ENCODE results near the gene XKR3. TPM values are rescaled to one million over a fixed set of nuclear protein-coding genes. Genes with fewer than 3 reads are reported as not detected.

Gene XKR3
- total RNA-seq, 1 donor from 2014 or later, result not detected

GRCh38 chr22:16834971-16835370, 9.8 kb upstream of the XKR3 start:
- Mint-ChIP-seq H3K27me3 (no peaks in the 10 kb centered on the region), H3K9me3 (ENCODE audit: low read depth) (no peaks in the 10 kb centered on the region), H3K36me3 (ENCODE audit: insufficient read depth) (no peaks in the 10 kb centered on the region), H3K4me1 (ENCODE audit: low read depth) (no peaks in the 10 kb centered on the region), H3K27ac (no peak overlapping the region), H3K4me3 (ENCODE audit: low read depth) (no peak overlapping the region)
- TF ChIP-seq CTCF (IDR thresholded peaks at IDR 0.05; ENCODE audit: unreplicated experiment), result no peak
- DNase-seq (ENCODE audit: low spot score, unreplicated experiment), result no peak

- H3K9me3 Mint-ChIP-seq (ENCODE audit: low read depth), result no peaks in the 10 kb centered on the region
- no peak for DNase-seq (ENCODE audit: low spot score, unreplicated experiment)
- H3K4me3 Mint-ChIP-seq (ENCODE audit: low read depth), result no peak overlapping the region
- H3K27me3 Mint-ChIP-seq, result no peaks in the 10 kb centered on the region
- no peaks in the 10 kb centered on the region for H3K36me3 Mint-ChIP-seq (ENCODE audit: insufficient read depth)
- no peaks in the 10 kb centered on the region for H3K4me1 Mint-ChIP-seq (ENCODE audit: low read depth)
- H3K27ac Mint-ChIP-seq, result no peak overlapping the region
- TF ChIP-seq CTCF (IDR thresholded peaks at IDR 0.05; ENCODE audit: unreplicated experiment), result no peak
Measured at GRCh38 chr22:16831257-16831656, 6.0 kb upstream of the XKR3 start.

DNA sequence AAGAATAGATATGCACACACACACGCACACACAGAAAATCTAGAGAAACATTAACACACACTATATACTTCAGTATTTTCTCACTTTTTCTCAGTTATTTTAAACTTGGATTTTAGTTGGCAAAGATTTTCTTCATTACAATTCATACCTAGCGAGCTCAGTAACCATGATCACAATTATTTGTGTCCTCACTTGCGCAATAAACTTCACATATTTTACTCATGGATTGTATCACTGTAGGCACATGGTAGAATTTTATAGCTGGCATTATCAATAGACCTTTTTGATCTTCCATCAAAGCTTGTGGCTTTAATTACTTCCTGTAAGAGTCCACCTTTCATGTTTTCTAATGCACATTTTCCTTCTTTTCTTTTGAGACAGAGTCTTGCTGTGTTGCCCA, 4.8 kb upstream of the XKR3 start:
- Mint-ChIP-seq H3K4me1 (ENCODE audit: low read depth) (no peaks in the 10 kb centered on the region), H3K27me3 (no peaks in the 10 kb centered on the region), H3K9me3 (ENCODE audit: low read depth) (no peaks in the 10 kb centered on the region), H3K4me3 (ENCODE audit: low read depth) (no peak overlapping the region), H3K36me3 (ENCODE audit: insufficient read depth) (no peaks in the 10 kb centered on the region), H3K27ac (no peak overlapping the region)
- DNase-seq (ENCODE audit: low spot score, unreplicated experiment), result no peak
- no peak for TF ChIP-seq CTCF (IDR thresholded peaks at IDR 0.05; ENCODE audit: unreplicated experiment)

DNA sequence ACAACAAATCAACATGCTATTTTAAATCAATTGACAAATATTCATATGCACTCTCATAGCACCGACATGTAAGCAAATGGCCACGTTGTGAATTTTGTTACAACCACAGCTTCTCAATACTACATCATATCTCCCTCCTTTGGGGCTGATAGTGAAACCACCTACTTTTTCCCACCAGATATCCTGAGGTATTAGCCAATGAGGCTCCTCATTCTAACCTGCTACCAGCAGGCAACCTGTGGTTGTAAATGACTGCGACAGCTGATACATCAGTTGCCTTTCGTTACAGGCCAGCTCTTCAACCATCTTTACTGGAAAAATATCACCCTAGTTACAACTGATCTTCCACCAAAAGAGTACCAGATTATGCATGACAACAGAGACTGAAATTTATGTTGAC, 3.7 kb upstream of the XKR3 start:
- Mint-ChIP-seq H3K27ac (no peak overlapping the region), H3K4me1 (ENCODE audit: low read depth) (no peaks in the 10 kb centered on the region), H3K4me3 (ENCODE audit: low read depth) (no peak overlapping the region), H3K9me3 (ENCODE audit: low read depth) (no peaks in the 10 kb centered on the region), H3K27me3 (no peaks in the 10 kb centered on the region), H3K36me3 (ENCODE audit: insufficient read depth) (no peaks in the 10 kb centered on the region)
- TF ChIP-seq CTCF (IDR thresholded peaks at IDR 0.05; ENCODE audit: unreplicated experiment), result no peak
- no peak for DNase-seq (ENCODE audit: low spot score, unreplicated experiment)

GRCh38 chr22:16827506-16827905, 2.3 kb upstream of the XKR3 start:
- H3K27ac Mint-ChIP-seq, result no peak overlapping the region
- H3K27me3 Mint-ChIP-seq, result no peaks in the 10 kb centered on the region
- DNase-seq (ENCODE audit: low spot score, unreplicated experiment), result no peak
- H3K4me1 Mint-ChIP-seq (ENCODE audit: low read depth), result no peaks in the 10 kb centered on the region
- no peaks in the 10 kb centered on the region for H3K9me3 Mint-ChIP-seq (ENCODE audit: low read depth)
- H3K4me3 Mint-ChIP-seq (ENCODE audit: low read depth), result no peak overlapping the region
- TF ChIP-seq CTCF (IDR thresholded peaks at IDR 0.05; ENCODE audit: unreplicated experiment), result no peak
- H3K36me3 Mint-ChIP-seq (ENCODE audit: insufficient read depth), result no peaks in the 10 kb centered on the region
